Fibroblast of pulmonary artery (primary cell): ENCODE measurements around the gene LRRC7.

Source experiments
- DNase-seq: peaks from one replicate; pipeline ENCODE4 v3.0.0-alpha.2; 2010; ENCODE audit warnings: low read depth
- H3K4me3 ChIP-seq: replicated peaks from 2 replicates; pipeline ENCODE4 v1.5.1; 2011; ENCODE audit warnings: low read depth, mild to moderate bottlenecking, control low read depth, low read length, moderate library complexity
- TF ChIP-seq, protein P1 (sequence below): IDR thresholded peaks from 2 replicates; pipeline ENCODE4 v1.5.1; 2011; ENCODE audit warnings: mild to moderate bottlenecking, control low read depth, low read length, inconsistent platforms; ENCODE audit errors: missing control alignments

Gene LRRC7

GRCh38 chr1:69987881-69988280 is 420.2 kb downstream of the LRRC7 start:
- no peak for DNase-seq
- TF ChIP-seq, protein P1, sequence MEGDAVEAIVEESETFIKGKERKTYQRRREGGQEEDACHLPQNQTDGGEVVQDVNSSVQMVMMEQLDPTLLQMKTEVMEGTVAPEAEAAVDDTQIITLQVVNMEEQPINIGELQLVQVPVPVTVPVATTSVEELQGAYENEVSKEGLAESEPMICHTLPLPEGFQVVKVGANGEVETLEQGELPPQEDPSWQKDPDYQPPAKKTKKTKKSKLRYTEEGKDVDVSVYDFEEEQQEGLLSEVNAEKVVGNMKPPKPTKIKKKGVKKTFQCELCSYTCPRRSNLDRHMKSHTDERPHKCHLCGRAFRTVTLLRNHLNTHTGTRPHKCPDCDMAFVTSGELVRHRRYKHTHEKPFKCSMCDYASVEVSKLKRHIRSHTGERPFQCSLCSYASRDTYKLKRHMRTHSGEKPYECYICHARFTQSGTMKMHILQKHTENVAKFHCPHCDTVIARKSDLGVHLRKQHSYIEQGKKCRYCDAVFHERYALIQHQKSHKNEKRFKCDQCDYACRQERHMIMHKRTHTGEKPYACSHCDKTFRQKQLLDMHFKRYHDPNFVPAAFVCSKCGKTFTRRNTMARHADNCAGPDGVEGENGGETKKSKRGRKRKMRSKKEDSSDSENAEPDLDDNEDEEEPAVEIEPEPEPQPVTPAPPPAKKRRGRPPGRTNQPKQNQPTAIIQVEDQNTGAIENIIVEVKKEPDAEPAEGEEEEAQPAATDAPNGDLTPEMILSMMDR: no peak
- H3K4me3 ChIP-seq: no peak overlapping the region

GRCh38 chr1:69991644-69992043 is 423.9 kb downstream of the LRRC7 start:
- DNase-seq: peak; percentile 48
- H3K4me3 ChIP-seq: no peak overlapping the region
- TF ChIP-seq, protein P1: no peak

DNA sequence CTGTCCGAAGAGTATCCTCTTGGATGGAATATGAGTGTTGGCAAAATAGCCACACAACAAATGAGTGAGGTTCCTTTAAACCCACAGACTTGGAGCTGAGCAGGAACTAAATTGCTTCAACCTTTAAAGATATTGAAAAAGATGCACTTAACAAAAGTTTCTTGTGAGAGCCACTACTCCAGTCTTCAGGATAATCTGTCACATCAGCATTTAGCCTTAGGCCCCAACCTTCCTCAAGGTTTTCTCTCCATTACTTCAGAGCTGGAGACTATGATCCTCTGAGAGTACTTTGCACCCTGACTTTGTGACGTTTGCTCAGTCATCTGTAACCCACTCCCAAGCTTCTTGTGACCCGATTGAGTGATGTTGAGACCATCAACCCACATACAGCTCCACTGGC is 424.9 kb downstream of the LRRC7 start:
- TF ChIP-seq, protein P1: no peak
- DNase-seq: no peak
- no peak overlapping the region for H3K4me3 ChIP-seq

DNA sequence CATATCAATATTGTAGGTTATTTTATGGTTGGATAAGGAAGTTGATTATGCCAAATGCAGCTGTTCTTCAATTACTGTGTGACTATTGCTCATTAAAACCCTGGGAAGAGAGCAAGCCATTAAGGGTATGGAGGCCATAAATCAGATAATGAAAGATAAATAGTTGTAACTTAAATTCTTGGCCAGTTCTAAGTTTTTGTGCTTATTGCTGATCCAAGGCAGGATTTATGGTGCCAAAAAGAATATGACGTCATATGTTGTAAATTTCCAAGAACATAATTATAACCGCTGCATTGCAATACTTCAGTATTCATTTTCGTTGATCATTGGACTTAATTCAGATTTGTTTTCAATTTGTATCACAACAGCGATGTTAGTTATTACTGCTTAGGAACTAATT is 426.1 kb downstream of the LRRC7 start:
- no peak overlapping the region for H3K4me3 ChIP-seq
- peak; percentile 15 for DNase-seq
- TF ChIP-seq, protein P1: no peak

GRCh38 chr1:69994241-69994640 is 426.5 kb downstream of the LRRC7 start:
- H3K4me3 ChIP-seq: no peak overlapping the region
- DNase-seq: peak; percentile 24
- TF ChIP-seq, protein P1: no peak

DNA sequence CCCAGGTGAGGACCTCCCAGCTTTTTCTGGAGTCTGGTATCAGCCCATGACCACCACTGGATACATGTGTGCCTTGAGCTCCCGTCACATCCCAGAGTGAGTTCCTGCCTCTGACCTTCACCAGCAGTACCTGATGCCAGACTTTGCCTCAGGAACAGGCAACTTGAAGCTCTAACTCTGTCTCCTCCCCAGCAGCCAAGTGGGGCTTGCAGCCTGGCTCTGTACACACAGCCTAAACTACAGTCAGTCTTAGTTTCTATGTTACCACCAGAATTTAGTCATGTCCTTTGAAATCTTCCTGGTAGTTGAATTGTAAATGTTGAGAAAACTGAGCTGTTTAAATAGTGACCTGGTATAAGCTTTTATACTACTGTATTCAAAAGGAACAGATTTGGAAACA is 431.1 kb downstream of the LRRC7 start:
- TF ChIP-seq, protein P1: no peak
- no peak overlapping the region for H3K4me3 ChIP-seq
- no peak for DNase-seq

GRCh38 chr1:70003211-70003908 is 435.6 kb downstream of the LRRC7 start:
- TF ChIP-seq, protein P1: no peak
- H3K4me3 ChIP-seq: no peak overlapping the region
- no peak for DNase-seq
